ENCODE results near the gene VLDLR. TPM values are rescaled to one million over a fixed set of nuclear protein-coding genes. Genes with fewer than 3 reads are reported as not detected.
"Not testable (repeated sequence)": the region's sequence is repeated elsewhere in the genome, so short reads cannot be mapped to it uniquely, and the experiment has no call there.

VLDLR gene
- total RNA-seq, 2 donors from 2014 or later, result 95.8 to 106 TPM

DNA sequence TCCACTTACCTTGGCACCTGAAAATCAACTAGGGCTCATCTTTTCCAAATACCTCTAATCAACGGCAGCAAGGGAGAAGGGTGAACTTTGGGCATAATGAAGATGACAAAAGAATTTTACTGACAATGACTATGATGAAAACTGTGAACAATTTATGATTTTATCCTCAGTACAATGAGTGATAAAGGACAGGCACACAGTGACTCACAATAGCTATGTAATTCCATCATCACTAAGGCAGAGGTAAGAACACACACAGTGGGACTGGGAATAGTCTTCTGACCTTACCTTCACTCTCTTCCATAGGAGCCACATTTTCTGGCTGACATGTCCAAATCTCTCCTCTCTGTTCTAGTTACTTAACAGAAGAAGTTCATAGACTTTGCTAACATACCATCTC is 69.6 kb downstream of the VLDLR start:
- no peak for DNase-seq
- intact Hi-C loops (cut with DNase I), result no loop called here
- no peak for ATAC-seq

- intact Hi-C loops (cut with DNase I), result no loop called here
- ATAC-seq, result no peak
- DNase-seq, result no peak
Measured at GRCh38 chr9:2691626-2692025, 70.0 kb downstream of the VLDLR start.

GRCh38 chr9:2693056-2693455 is 71.5 kb downstream of the VLDLR start:
- DNase-seq (no peak), ATAC-seq (no peak)
- intact Hi-C loops (cut with DNase I), result no loop called here

- intact Hi-C loops (cut with DNase I), result no loop called here
- DNase-seq (no peak), ATAC-seq (no peak)
Measured at GRCh38 chr9:2697492-2697891, 75.9 kb downstream of the VLDLR start.

- DNase-seq, result no peak
- intact Hi-C loops (cut with DNase I), result no loop called here
- ATAC-seq, result no peak
Measured at GRCh38 chr9:2700398-2700797, 78.8 kb downstream of the VLDLR start.

GRCh38 chr9:2700909-2701550 is 79.4 kb downstream of the VLDLR start:
- no peak for ATAC-seq
- intact Hi-C loops (cut with DNase I), result no loop called here
- DNase-seq, result no peak

GRCh38 chr9:2704504-2704903 is 82.9 kb downstream of the VLDLR start:
- intact Hi-C loops (cut with DNase I), result no loop called here
- ATAC-seq (no peak), DNase-seq (no peak)

- DNase-seq; intact Hi-C loops (cut with DNase I); ATAC-seq: not testable (repeated sequence)
Measured at GRCh38 chr9:2707256-2707655, 85.7 kb downstream of the VLDLR start.

Other genes starting within 250 kb of the VLDLR start
- gene KCNV2, start 95.7 kb downstream of the VLDLR start, total RNA-seq, result not detected
- gene PUM3, start 222.3 kb downstream of the VLDLR start, total RNA-seq, result 10 to 100 TPM; 17.8 to 29.8 TPM